Measurements from ENCODE around the gene AKAP7.

- peak; percentile 44 for TF ChIP-seq CTCF (IDR thresholded peaks at IDR 0.05; ENCODE audit: insufficient read depth, low read depth, low read length)
- no peak for TF ChIP-seq EZH2 (IDR thresholded peaks at IDR 0.05; ENCODE audit: insufficient read depth, low read length)
Measured at GRCh38 chr6:131182991-131183425, 47.7 kb downstream of the AKAP7 start.
